HepG2 (cell line): Measurements from ENCODE around the gene PRKAR1B. TPM values are rescaled to one million over a fixed set of nuclear protein-coding genes. Genes with fewer than 3 reads are reported as not detected.
A peak's percentile ranks its signal among the peaks of the same experiment; 100 is the strongest.

Source experiments
- FOSL2 ChIP-seq: sonication (generic); formaldehyde crosslinking; IDR thresholded peaks from 2 replicates; pipeline ENCODE4 v1.4.0; 2020; ENCODE audit warnings: missing genetic modification reagents
- GABPB1 ChIP-seq: IDR thresholded peaks from 2 replicates; pipeline ENCODE4 v1.6.1; 2016; ENCODE audit warnings: mild to moderate bottlenecking, missing genetic modification reagents, moderate library complexity, missing compliant biosample characterization
- HNRNPL ChIP-seq: fragments of 200-400 bp; formaldehyde crosslinking; IDR thresholded peaks from 2 replicates; pipeline ENCODE4 v1.6.1; 2017; ENCODE audit warnings: mild to moderate bottlenecking, low read depth, low read length
- LCORL ChIP-seq, 2 experiments: fragments of 450-650 bp in 1 of 2; sonication (generic) in 1 of 2; formaldehyde crosslinking in 1 of 2; IDR thresholded peaks; 2 replicates each; pipeline versions ENCODE4 v1.5.0 to v1.6.1; 2017 to 2020; ENCODE audit warnings: antibody characterized with exemption in 1 of 2, missing genetic modification reagents in 1 of 2
- TFE3 ChIP-seq: IDR thresholded peaks from 2 replicates; pipeline ENCODE4 v1.6.1; 2016
- ZBTB3 ChIP-seq: sonication (generic); formaldehyde crosslinking; IDR thresholded peaks from 2 replicates; pipeline ENCODE4 v1.4.0; 2020; ENCODE audit warnings: low read depth, mild to moderate bottlenecking, moderate library complexity, missing genetic modification reagents, borderline replicate concordance
- ZFX ChIP-seq: sonication (generic); formaldehyde crosslinking; IDR thresholded peaks from 2 replicates; pipeline ENCODE4 v1.4.0; 2020; ENCODE audit warnings: mild to moderate bottlenecking, low read depth, missing genetic modification reagents, moderate library complexity
- ZFY ChIP-seq: sonication (generic); formaldehyde crosslinking; IDR thresholded peaks from 2 replicates; pipeline ENCODE4 v1.4.0; 2020; ENCODE audit warnings: missing genetic modification reagents
- ZNF274 ChIP-seq: sonication (generic); formaldehyde crosslinking; IDR thresholded peaks from 2 replicates; pipeline ENCODE4 v1.5.1; 2020; ENCODE audit warnings: mild to moderate bottlenecking, missing genetic modification reagents
- ZNF616 ChIP-seq: sonication (generic); formaldehyde crosslinking; IDR thresholded peaks from 2 replicates; pipeline ENCODE4 v1.5.0; 2020; ENCODE audit warnings: low read depth, mild to moderate bottlenecking, missing genetic modification reagents
- ZNF703 ChIP-seq: sonication (generic); formaldehyde crosslinking; IDR thresholded peaks from 2 replicates; pipeline ENCODE4 v1.5.1; 2020; ENCODE audit warnings: missing genetic modification reagents, mild to moderate bottlenecking, moderate library complexity, borderline replicate concordance
- polyA plus RNA-seq, 8 experiments: library from polyadenylated mRNA; depleted of rRNA in 3 of 8; stranded (reverse) in 7 of 8; unstranded in 1 of 8; fragments of >200 nt; fragmentation: Illumina TruSeq in 4 of 8; extraction: Trizol in 4 of 8; gene quantifications; 2 replicates each; pipeline versions ENCODE4 v1.2.1 to v1.2.3, GENCODE V29; 2011 to 2016; ENCODE audit warnings: low read depth in 4 of 8, missing spikeins in 1 of 8, mixed read lengths in 1 of 8; ENCODE audit not compliant: insufficient read depth in 1 of 8
- total RNA-seq, 5 experiments: library from RNA; depleted of rRNA; stranded (reverse); fragments of >200 nt; fragmentation: Illumina TruSeq; extraction: Trizol; gene quantifications; 2 replicates each; pipeline ENCODE4 v1.2.3, GENCODE V29; 2016; ENCODE audit warnings: low read depth in 1 of 5
- TF ChIP-seq, protein P1 (sequence below), 2 experiments: fragments of 450-650 bp in 1 of 2; sonication (generic) in 1 of 2; formaldehyde crosslinking in 1 of 2; IDR thresholded peaks; 2 replicates each; pipeline versions ENCODE4 v1.6.1 to v1.8.0; 2016 to 2022; ENCODE audit warnings: antibody characterized with exemption in 1 of 2, mild to moderate bottlenecking in 1 of 2, missing genetic modification reagents in 1 of 2
- TF ChIP-seq, protein P2 (sequence below): sonication (generic); formaldehyde crosslinking; IDR thresholded peaks from 2 replicates; pipeline ENCODE4 v1.9.0; 2022; ENCODE audit warnings: missing genetic modification reagents, mild to moderate bottlenecking, borderline replicate concordance

The PRKAR1B gene
- total and polyA plus RNA-seq, 2 of the 13 experiments (the other 11 are each of a cell fraction or from before 2014, with no cell fraction given) = 7.9 to 28.2 TPM

GRCh38 chr7:542713-543500, 184.2 kb downstream of the PRKAR1B start (continued):
- TF ChIP-seq HNRNPL = 0 out of 2 replicates have a peak, but pooled peaks have one; percentile 15
- TF ChIP-seq, protein P1, sequence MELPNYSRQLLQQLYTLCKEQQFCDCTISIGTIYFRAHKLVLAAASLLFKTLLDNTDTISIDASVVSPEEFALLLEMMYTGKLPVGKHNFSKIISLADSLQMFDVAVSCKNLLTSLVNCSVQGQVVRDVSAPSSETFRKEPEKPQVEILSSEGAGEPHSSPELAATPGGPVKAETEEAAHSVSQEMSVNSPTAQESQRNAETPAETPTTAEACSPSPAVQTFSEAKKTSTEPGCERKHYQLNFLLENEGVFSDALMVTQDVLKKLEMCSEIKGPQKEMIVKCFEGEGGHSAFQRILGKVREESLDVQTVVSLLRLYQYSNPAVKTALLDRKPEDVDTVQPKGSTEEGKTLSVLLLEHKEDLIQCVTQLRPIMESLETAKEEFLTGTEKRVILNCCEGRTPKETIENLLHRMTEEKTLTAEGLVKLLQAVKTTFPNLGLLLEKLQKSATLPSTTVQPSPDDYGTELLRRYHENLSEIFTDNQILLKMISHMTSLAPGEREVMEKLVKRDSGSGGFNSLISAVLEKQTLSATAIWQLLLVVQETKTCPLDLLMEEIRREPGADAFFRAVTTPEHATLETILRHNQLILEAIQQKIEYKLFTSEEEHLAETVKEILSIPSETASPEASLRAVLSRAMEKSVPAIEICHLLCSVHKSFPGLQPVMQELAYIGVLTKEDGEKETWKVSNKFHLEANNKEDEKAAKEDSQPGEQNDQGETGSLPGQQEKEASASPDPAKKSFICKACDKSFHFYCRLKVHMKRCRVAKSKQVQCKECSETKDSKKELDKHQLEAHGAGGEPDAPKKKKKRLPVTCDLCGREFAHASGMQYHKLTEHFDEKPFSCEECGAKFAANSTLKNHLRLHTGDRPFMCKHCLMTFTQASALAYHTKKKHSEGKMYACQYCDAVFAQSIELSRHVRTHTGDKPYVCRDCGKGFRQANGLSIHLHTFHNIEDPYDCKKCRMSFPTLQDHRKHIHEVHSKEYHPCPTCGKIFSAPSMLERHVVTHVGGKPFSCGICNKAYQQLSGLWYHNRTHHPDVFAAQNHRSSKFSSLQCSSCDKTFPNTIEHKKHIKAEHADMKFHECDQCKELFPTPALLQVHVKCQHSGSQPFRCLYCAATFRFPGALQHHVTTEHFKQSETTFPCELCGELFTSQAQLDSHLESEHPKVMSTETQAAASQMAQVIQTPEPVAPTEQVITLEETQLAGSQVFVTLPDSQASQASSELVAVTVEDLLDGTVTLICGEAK (IDR thresholded peaks at IDR 0.05) = no peak
- TF ChIP-seq, protein P1 (CRISPR knock-in tag; IDR thresholded peaks at IDR 0.05) = 0 out of 2 replicates have a peak, but pooled peaks have one; percentile 7
- TF ChIP-seq, protein P2, sequence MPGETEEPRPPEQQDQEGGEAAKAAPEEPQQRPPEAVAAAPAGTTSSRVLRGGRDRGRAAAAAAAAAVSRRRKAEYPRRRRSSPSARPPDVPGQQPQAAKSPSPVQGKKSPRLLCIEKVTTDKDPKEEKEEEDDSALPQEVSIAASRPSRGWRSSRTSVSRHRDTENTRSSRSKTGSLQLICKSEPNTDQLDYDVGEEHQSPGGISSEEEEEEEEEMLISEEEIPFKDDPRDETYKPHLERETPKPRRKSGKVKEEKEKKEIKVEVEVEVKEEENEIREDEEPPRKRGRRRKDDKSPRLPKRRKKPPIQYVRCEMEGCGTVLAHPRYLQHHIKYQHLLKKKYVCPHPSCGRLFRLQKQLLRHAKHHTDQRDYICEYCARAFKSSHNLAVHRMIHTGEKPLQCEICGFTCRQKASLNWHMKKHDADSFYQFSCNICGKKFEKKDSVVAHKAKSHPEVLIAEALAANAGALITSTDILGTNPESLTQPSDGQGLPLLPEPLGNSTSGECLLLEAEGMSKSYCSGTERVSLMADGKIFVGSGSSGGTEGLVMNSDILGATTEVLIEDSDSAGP (CRISPR knock-in tag) = peak; percentile 15; the same call in 1 of the 2 replicates
- no peak for TF ChIP-seq ZBTB3 (CRISPR knock-in tag)
- TF ChIP-seq LCORL (IDR thresholded peaks at IDR 0.05) = no peak
- TF ChIP-seq LCORL (CRISPR knock-in tag; IDR thresholded peaks at IDR 0.05) = peak; percentile 76
- 0 out of 2 replicates have a peak, but pooled peaks have one; percentile 30 for TF ChIP-seq ZNF703
- TF ChIP-seq ZFX = peak; percentile 69
- peak; percentile 26; the same call in 1 of the 2 replicates for TF ChIP-seq GABPB1 (CRISPR knock-in tag)
- TF ChIP-seq ZNF616 (CRISPR knock-in tag) = no peak
- TF ChIP-seq ZNF274 (CRISPR knock-in tag) = 0 out of 2 replicates have a peak, but pooled peaks have one; percentile 39
- TF ChIP-seq TFE3 (CRISPR knock-in tag) = no peak
- peak; percentile 73 for TF ChIP-seq FOSL2 (CRISPR knock-in tag)
- TF ChIP-seq ZFY = peak; percentile 33
